ENCODE measurements around the gene FXR2. TPM values are rescaled to one million over a fixed set of nuclear protein-coding genes. Genes with fewer than 3 reads are reported as not detected.
"Not testable (repeated sequence)": the region's sequence is repeated elsewhere in the genome, so short reads cannot be mapped to it uniquely, and the experiment has no call there.

The FXR2 gene
- total RNA-seq, 1 experiment from 2014 or later = 36.4 TPM

GRCh38 chr17:7626307-7626706 lies 11.6 kb upstream of the FXR2 start:
- H3K79me2 ChIP-seq (ENCODE audit: insufficient read depth, low read length) = no peaks in the 10 kb centered on the region
- H3T11ph ChIP-seq (ENCODE audit: low read length) = no peak overlapping the region
- H2BK15ac ChIP-seq (ENCODE audit: low read depth, low read length) = no peak overlapping the region
- no peak overlapping the region for H2BK12ac ChIP-seq (ENCODE audit: insufficient read length, low read depth, low read length)
- Mint-ChIP-seq H3K27ac (peak overlapping the region in 1 of 3 experiments; percentile 22; a peak in 2 of 7 replicates), H3K36me3 (ENCODE audit: insufficient read depth in 1 of 3, low read depth in 3 of 3) (peaks cover 4 to 19% (median 15%) of the 10 kb centered on the region in 3 experiments), H3K27me3 (ENCODE audit: low read depth) (no peaks in the 10 kb centered on the region), H3K4me1 (peaks cover 10 to 11% of the 10 kb centered on the region in 2 experiments), H3K4me3 (peak overlapping the region; percentile 90 to 94), H3K9me3 (no peaks in the 10 kb centered on the region)
- no peak overlapping the region for H3K4ac ChIP-seq (ENCODE audit: low read depth, low read length)
- no peaks in the 10 kb centered on the region for H3K9me3 ChIP-seq (ENCODE audit: control insufficient read depth, low read depth, low read length)
- no peak overlapping the region for H4K8ac ChIP-seq (replicated peaks; ENCODE audit: insufficient read length, low read depth, low read length)
- H2BK20ac ChIP-seq (ENCODE audit: low read depth, low read length, poor library complexity, severe bottlenecking) = no peak overlapping the region
- no peaks in the 10 kb centered on the region for H3K79me1 ChIP-seq (ENCODE audit: insufficient read depth, low read depth, low read length, poor library complexity, severe bottlenecking)
- peak overlapping the region; percentile 94 for H3K4me2 ChIP-seq (ENCODE audit: insufficient read depth, insufficient read length, low read length)
- WGBS (ENCODE audit: extremely low coverage, insufficient read length, low lambda C conversion rate) = no CpG with 5 or more reads among the region's 7 CpGs
- H2BK120ac ChIP-seq (ENCODE audit: low read depth, low read length, poor library complexity, severe bottlenecking) = no peak overlapping the region
- H2AK5ac ChIP-seq (ENCODE audit: insufficient read length, low read length) = no peak overlapping the region
- H3K23me2 ChIP-seq (ENCODE audit: insufficient read length, low read depth, low read length, poor library complexity, severe bottlenecking) = peaks cover 8% of the 10 kb centered on the region
- no peaks in the 10 kb centered on the region for H3K4me1 ChIP-seq (ENCODE audit: insufficient read depth, low read length)
- H3K23ac ChIP-seq (ENCODE audit: insufficient read length, low read depth, low read length) = no peak overlapping the region
- H4K91ac ChIP-seq (ENCODE audit: insufficient read length, low read depth, low read length) = no peak overlapping the region
- no peak overlapping the region for H2AFZ ChIP-seq (ENCODE audit: low read length)
- no peak overlapping the region for H3K14ac ChIP-seq (ENCODE audit: insufficient read depth, low read length)
- no peak overlapping the region for H4K5ac ChIP-seq (ENCODE audit: insufficient read length, low read depth, low read length)
- no peak overlapping the region for H3K56ac ChIP-seq (ENCODE audit: insufficient read length, low read depth, low read length)
- no peak overlapping the region for H2BK5ac ChIP-seq (ENCODE audit: insufficient read length, low read length)
- no peaks in the 10 kb centered on the region for H4K20me1 ChIP-seq (ENCODE audit: control insufficient read depth, insufficient read depth, insufficient read length)
- H3K27me3 ChIP-seq (ENCODE audit: insufficient read depth, low read length) = no peaks in the 10 kb centered on the region
- no peak overlapping the region for H3K18ac ChIP-seq (ENCODE audit: insufficient read length, low read depth, low read length)
- H3K9ac ChIP-seq (ENCODE audit: extremely low read depth, insufficient read length, low read length) = no peak overlapping the region
- no peak for DNase-seq
- TF ChIP-seq, protein P1, sequence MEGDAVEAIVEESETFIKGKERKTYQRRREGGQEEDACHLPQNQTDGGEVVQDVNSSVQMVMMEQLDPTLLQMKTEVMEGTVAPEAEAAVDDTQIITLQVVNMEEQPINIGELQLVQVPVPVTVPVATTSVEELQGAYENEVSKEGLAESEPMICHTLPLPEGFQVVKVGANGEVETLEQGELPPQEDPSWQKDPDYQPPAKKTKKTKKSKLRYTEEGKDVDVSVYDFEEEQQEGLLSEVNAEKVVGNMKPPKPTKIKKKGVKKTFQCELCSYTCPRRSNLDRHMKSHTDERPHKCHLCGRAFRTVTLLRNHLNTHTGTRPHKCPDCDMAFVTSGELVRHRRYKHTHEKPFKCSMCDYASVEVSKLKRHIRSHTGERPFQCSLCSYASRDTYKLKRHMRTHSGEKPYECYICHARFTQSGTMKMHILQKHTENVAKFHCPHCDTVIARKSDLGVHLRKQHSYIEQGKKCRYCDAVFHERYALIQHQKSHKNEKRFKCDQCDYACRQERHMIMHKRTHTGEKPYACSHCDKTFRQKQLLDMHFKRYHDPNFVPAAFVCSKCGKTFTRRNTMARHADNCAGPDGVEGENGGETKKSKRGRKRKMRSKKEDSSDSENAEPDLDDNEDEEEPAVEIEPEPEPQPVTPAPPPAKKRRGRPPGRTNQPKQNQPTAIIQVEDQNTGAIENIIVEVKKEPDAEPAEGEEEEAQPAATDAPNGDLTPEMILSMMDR (conservative IDR thresholded peaks at IDR 0.05) = no peak
- H3K27ac ChIP-seq (ENCODE audit: insufficient read length, low read depth, low read length) = no peak overlapping the region

DNA sequence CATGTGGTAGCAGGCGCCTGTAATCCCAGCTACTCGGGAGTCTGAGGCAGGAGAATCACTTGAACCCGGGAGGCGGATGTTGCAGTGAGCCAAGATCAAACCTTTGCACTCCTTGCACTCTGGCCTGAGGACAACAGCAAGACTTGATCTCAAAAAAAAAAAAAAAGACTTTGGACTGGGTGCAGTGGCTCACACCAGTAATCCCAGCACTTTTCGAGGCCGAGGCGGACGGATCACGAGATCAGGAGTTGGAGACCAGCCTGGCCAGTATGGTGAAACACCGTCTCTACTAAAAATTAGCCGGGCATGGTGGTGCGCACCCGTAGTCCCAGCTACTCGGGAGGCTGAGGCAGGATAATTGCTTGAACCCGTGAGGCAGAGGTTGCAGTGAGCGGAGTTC lies 11.1 kb upstream of the FXR2 start:
- H3K23me2 ChIP-seq (ENCODE audit: insufficient read length, low read depth, low read length, poor library complexity, severe bottlenecking); H3K27me3 ChIP-seq (ENCODE audit: insufficient read depth, low read length); H3K79me2 ChIP-seq (ENCODE audit: insufficient read depth, low read length); H3K4me2 ChIP-seq (ENCODE audit: insufficient read depth, insufficient read length, low read length); H4K91ac ChIP-seq (ENCODE audit: insufficient read length, low read depth, low read length); H3K56ac ChIP-seq (ENCODE audit: insufficient read length, low read depth, low read length); DNase-seq; H3K9me3 ChIP-seq (ENCODE audit: control insufficient read depth, low read depth, low read length); H3K27ac Mint-ChIP-seq; H3K9ac ChIP-seq (ENCODE audit: extremely low read depth, insufficient read length, low read length); H3K27ac ChIP-seq (ENCODE audit: insufficient read length, low read depth, low read length); H3K18ac ChIP-seq (ENCODE audit: insufficient read length, low read depth, low read length); H3K27me3 Mint-ChIP-seq (ENCODE audit: low read depth); H2BK20ac ChIP-seq (ENCODE audit: low read depth, low read length, poor library complexity, severe bottlenecking); H2BK15ac ChIP-seq (ENCODE audit: low read depth, low read length); H2BK5ac ChIP-seq (ENCODE audit: insufficient read length, low read length); H2BK12ac ChIP-seq (ENCODE audit: insufficient read length, low read depth, low read length); H3K14ac ChIP-seq (ENCODE audit: insufficient read depth, low read length); H3K4ac ChIP-seq (ENCODE audit: low read depth, low read length); H2BK120ac ChIP-seq (ENCODE audit: low read depth, low read length, poor library complexity, severe bottlenecking); H3K9me3 Mint-ChIP-seq; H2AFZ ChIP-seq (ENCODE audit: low read length); H3T11ph ChIP-seq (ENCODE audit: low read length); H3K4me1 ChIP-seq (ENCODE audit: insufficient read depth, low read length); H2AK5ac ChIP-seq (ENCODE audit: insufficient read length, low read length); H4K5ac ChIP-seq (ENCODE audit: insufficient read length, low read depth, low read length); H3K79me1 ChIP-seq (ENCODE audit: insufficient read depth, low read depth, low read length, poor library complexity, severe bottlenecking); H4K20me1 ChIP-seq (ENCODE audit: control insufficient read depth, insufficient read depth, insufficient read length); H4K8ac ChIP-seq (replicated peaks; ENCODE audit: insufficient read length, low read depth, low read length); H3K23ac ChIP-seq (ENCODE audit: insufficient read length, low read depth, low read length): not testable (repeated sequence)
- Mint-ChIP-seq H3K36me3 (ENCODE audit: insufficient read depth in 1 of 3, low read depth in 3 of 3) (peaks cover 4 to 19% (median 15%) of the 10 kb centered on the region in 3 experiments), H3K4me3 (peak overlapping the region in 1 of 2 experiments; percentile 94; a peak in 3 of 5 replicates), H3K4me1 (peaks cover 10 to 11% of the 10 kb centered on the region in 2 experiments)
- WGBS (ENCODE audit: extremely low coverage, insufficient read length, low lambda C conversion rate) = no CpG with 5 or more reads among the region's 16 CpGs

Data from H9 (cell line).